Activated CD8-positive, alpha-beta T cell treated with anti-CD3 and anti-CD28 coated beads for 36 hours (primary cell): ENCODE measurements around the gene HGFAC. TPM values are rescaled to one million over a fixed set of nuclear protein-coding genes. Genes with fewer than 3 reads are reported as not detected.

Source experiments
- ATAC-seq: fragments of 200-7000 bp; cut with Tn5 transposase; one replicate; pipeline ENCODE4 v1.10.0; 2021; ENCODE audit warnings: mild to moderate bottlenecking, moderate library complexity
- CTCF ChIA-PET: fragments of 350-600 bp; sonication (Branson Sonifier 250); formaldehyde crosslinking; loops from one replicate; lab custom pipeline; 2021; ENCODE audit warnings: antibody characterized with exemption; lab: Charles Lee
- POLR2A ChIA-PET: fragments of 350-600 bp; sonication (Branson Sonifier 250); formaldehyde crosslinking; loops from one replicate; lab custom pipeline; 2021; ENCODE audit warnings: antibody characterized with exemption; lab: Charles Lee
- DNase-seq: peaks from one replicate; pipeline ENCODE4 v3.0.0-alpha.2; 2020
- H3K27ac Mint-ChIP-seq: one replicate; pipeline ENCODE4 v1.8.0; 2021; ENCODE audit warnings: mild to moderate bottlenecking, mixed read lengths
- H3K27me3 Mint-ChIP-seq: one replicate; pipeline ENCODE4 v1.8.0; 2021; ENCODE audit warnings: mixed read lengths
- H3K36me3 Mint-ChIP-seq: one replicate; pipeline ENCODE4 v1.8.0; 2021; ENCODE audit warnings: low read depth, mixed read lengths
- H3K4me1 Mint-ChIP-seq: one replicate; pipeline ENCODE4 v1.8.0; 2021; ENCODE audit warnings: low read depth, mixed read lengths
- H3K4me3 Mint-ChIP-seq: one replicate; pipeline ENCODE4 v1.8.0; 2021; ENCODE audit warnings: mild to moderate bottlenecking, moderate library complexity, mixed read lengths
- H3K9me3 Mint-ChIP-seq: one replicate; pipeline ENCODE4 v1.8.0; 2021; ENCODE audit warnings: mixed read lengths
- CTCF ChIP-seq: fragments of 200-600 bp; IDR thresholded peaks from one replicate; pipeline ENCODE4 v1.8.0; 2022; ENCODE audit warnings: antibody characterized with exemption, mild to moderate bottlenecking
- intact Hi-C: fragments of 100-400 bp; cut with micrococcal nuclease; formaldehyde crosslinking; loops from one replicate; pipeline ENCODE4 v1.10.0; 2022
- total RNA-seq, 2 experiments: library from RNA; stranded (reverse); gene quantifications; one replicate each; pipeline ENCODE4 v1.2.3, GENCODE V29; 2021

Gene HGFAC
- total RNA-seq, 2 experiments from 2014 or later = not detected

- no peak for ATAC-seq
- Mint-ChIP-seq H3K9me3 (no peaks in the 10 kb centered on the region), H3K27me3 (no peaks in the 10 kb centered on the region), H3K27ac (no peak overlapping the region), H3K4me1 (no peaks in the 10 kb centered on the region), H3K36me3 (no peaks in the 10 kb centered on the region), H3K4me3 (no peak overlapping the region)
- TF ChIP-seq CTCF = no peak
- no peak for DNase-seq
- ChIA-PET CTCF (no interaction called here), POLR2A (no interaction called here)
- intact Hi-C loops = no loop called here
These were observed 30.1 kb upstream of the HGFAC start for GRCh38 chr4:3411676-3412075.

DNA sequence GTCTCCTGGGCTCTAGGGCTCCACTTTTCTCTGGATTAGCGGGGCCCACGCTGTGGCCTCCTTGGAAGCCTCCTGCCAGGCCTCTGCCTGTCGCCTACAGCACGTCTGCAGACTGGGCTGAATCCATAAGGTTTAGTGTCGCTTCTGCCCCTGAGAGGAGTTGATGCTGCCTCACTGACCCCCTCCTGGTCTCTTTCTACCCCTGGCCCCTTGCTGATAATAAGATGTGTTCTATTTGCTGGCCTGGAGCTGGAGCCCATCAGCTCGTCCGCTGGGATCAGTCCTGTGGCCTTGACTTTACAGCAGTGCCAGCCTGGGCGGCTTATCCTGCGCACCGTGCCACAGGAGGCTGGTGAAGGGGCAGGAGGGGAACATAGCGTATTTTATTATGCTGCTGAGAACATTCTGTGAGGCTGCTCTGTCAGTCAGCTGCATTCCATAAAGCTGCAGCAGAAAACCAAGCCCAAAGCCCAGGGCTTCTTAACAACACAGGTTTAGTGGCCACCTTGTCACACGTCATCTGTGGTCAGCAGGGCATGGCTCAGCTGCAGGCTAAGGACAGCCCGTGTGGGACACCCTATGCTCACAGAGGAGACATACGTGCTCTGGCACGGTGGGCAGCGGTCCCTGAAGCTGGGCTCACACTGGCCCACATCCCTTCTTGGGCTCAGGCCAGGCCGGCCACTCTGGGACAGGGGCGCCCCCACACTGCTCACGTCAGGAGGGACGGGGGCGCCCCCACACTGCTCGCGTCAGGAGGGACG is 29.3 kb upstream of the HGFAC start:
- Mint-ChIP-seq H3K4me3 (no peak overlapping the region), H3K36me3 (no peaks in the 10 kb centered on the region), H3K9me3 (no peaks in the 10 kb centered on the region), H3K27me3 (no peaks in the 10 kb centered on the region), H3K27ac (no peak overlapping the region), H3K4me1 (no peaks in the 10 kb centered on the region)
- ChIA-PET POLR2A (no interaction called here), CTCF (no interaction called here)
- intact Hi-C loops = no loop called here
- no peak for TF ChIP-seq CTCF
- DNase-seq (no peak), ATAC-seq (no peak)

- intact Hi-C loops = no loop called here
- no peak for DNase-seq
- Mint-ChIP-seq H3K27me3 (no peaks in the 10 kb centered on the region), H3K27ac (no peak overlapping the region), H3K9me3 (no peaks in the 10 kb centered on the region), H3K36me3 (no peaks in the 10 kb centered on the region), H3K4me1 (no peaks in the 10 kb centered on the region), H3K4me3 (no peak overlapping the region)
- ATAC-seq = no peak
- CTCF ChIA-PET = no interaction called here
- no peak for TF ChIP-seq CTCF
- POLR2A ChIA-PET = no interaction called here
These were observed 28.5 kb upstream of the HGFAC start for GRCh38 chr4:3413217-3413671.

DNA sequence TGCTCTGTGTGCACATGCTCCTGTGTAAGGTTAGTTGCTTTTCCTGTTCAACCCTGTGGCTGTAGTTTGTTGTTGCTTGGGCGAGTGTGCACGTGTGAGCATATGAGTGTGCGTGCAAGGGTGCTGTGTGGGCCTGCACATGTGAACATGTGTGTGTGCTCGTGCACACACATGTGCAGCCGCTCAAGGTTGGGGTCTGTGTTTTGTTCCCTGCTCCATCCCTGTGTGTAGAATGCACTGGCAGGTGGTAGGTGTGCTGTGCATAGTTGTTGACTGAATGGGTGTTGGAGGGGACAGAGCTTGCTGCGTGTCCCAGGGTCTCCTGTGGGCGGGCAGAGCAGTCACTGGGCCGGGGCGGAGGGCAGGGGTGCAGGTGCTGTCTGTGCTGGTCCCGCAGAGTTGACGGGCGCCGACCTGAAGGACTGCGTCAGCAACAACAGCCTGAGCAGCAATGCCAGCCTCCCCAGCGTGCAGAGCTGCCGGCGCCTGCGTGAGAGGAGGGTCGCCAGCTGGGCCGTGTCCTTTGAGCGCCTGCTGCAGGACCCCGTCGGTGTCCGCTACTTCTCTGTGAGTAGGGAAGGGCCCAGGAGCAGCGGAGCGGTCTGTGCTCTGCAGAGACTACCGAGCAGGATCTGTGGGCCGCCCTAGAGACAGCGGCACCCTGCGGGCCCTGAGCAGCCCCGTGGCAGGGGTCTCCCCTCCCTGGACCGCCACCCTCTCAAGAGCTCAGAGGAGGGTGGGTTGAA is 27.9 kb upstream of the HGFAC start:
- DNase-seq (no peak), ATAC-seq (no peak)
- intact Hi-C loops = no loop called here
- TF ChIP-seq CTCF = no peak
- Mint-ChIP-seq H3K9me3 (no peaks in the 10 kb centered on the region), H3K36me3 (no peaks in the 10 kb centered on the region), H3K27me3 (no peaks in the 10 kb centered on the region), H3K27ac (no peak overlapping the region), H3K4me1 (no peaks in the 10 kb centered on the region), H3K4me3 (no peak overlapping the region)
- POLR2A ChIA-PET = interaction anchor here (1.1 kb wide), 1 partner anchor 21 kb away, joined by 3 read pairs; no protein-coding TSS in a partner anchor
- CTCF ChIA-PET = no interaction called here
